Measurements from ENCODE around the gene FUZ.

GRCh38 chr19:49803529-49803856 lies 9.6 kb downstream of the FUZ start:
- TF ChIP-seq CTCF (IDR thresholded peaks at IDR 0.05) (no peak), POLR2A (IDR thresholded peaks at IDR 0.05) (no peak)

Data from thyroid gland (tissue), 4 donors.